Coronary artery (tissue), 2 donors: ENCODE measurements around the gene GRK5.

Experiments
- DNase-seq: peaks from one replicate; pipeline ENCODE4 v3.0.0-alpha.2; 2017; ENCODE audit warnings: low spot score
- H3K27ac ChIP-seq, 2 donors: fragments of 200-600 bp; sonication (generic); one replicate each; pipeline ENCODE4 v1.5.1; 2016 to 2019
- H3K4me3 ChIP-seq: fragments of 200-600 bp; sonication (generic); 2 replicates; pipeline ENCODE4 v1.5.1; 2016; ENCODE audit warnings: mild to moderate bottlenecking, moderate library complexity
- CTCF ChIP-seq: fragments of 200-600 bp; sonication (generic); IDR thresholded peaks from one replicate; pipeline ENCODE4 v1.5.1; 2019; ENCODE audit warnings: antibody characterized with exemption

GRK5 gene

GRCh38 chr10:119309423-119309770 is 102.0 kb downstream of the GRK5 start:
- no peak for DNase-seq
- no peak for TF ChIP-seq CTCF
- peak overlapping the region; percentile 5 to 12 for H3K27ac ChIP-seq
- H3K4me3 ChIP-seq = no peak overlapping the region

GRCh38 chr10:119310806-119311205 is 103.4 kb downstream of the GRK5 start:
- no peak for TF ChIP-seq CTCF
- no peak overlapping the region for H3K4me3 ChIP-seq

GRCh38 chr10:119312241-119312640 is 104.9 kb downstream of the GRK5 start:
- Histone ChIP-seq H3K4me3 (no peak overlapping the region), H3K27ac (peak overlapping the region in 1 of 2 donors; percentile 93)
- DNase-seq = no peak
- TF ChIP-seq CTCF = no peak

More at GRCh38 chr10:119310806-119311205, 103.4 kb downstream of the GRK5 start:
- DNase-seq = no peak
- H3K27ac ChIP-seq = no peak overlapping the region

GRCh38 chr10:119313024-119313423 is 105.7 kb downstream of the GRK5 start:
- DNase-seq = no peak
- peak overlapping the region in 1 of 2 donors; percentile 93 for H3K27ac ChIP-seq
- TF ChIP-seq CTCF = no peak
- no peak overlapping the region for H3K4me3 ChIP-seq

GRCh38 chr10:119313644-119314043 is 106.3 kb downstream of the GRK5 start:
- no peak for DNase-seq
- TF ChIP-seq CTCF = no peak
- peak overlapping the region; percentile 88 to 93 for H3K27ac ChIP-seq

GRCh38 chr10:119314061-119314460 is 106.7 kb downstream of the GRK5 start:
- no peak overlapping the region for H3K4me3 ChIP-seq
- no peak for DNase-seq
- H3K27ac ChIP-seq = peak overlapping the region; percentile 88 to 93
- no peak for TF ChIP-seq CTCF

More at GRCh38 chr10:119313644-119314043, 106.3 kb downstream of the GRK5 start:
- H3K4me3 ChIP-seq = no peak overlapping the region

GRCh38 chr10:119314486-119314885 is 107.1 kb downstream of the GRK5 start:
- TF ChIP-seq CTCF = no peak
- Histone ChIP-seq H3K27ac (peak overlapping the region; percentile 88 to 93), H3K4me3 (no peak overlapping the region)
- DNase-seq = no peak
